ENCODE results near the gene USPL1.

- TF ChIP-seq CHD4 (IDR thresholded peaks at IDR 0.05; ENCODE audit: borderline replicate concordance): no peak
- TF ChIP-seq CTCF (IDR thresholded peaks at IDR 0.05): no peak
Measured at GRCh38 chr13:30633861-30634260, 16.1 kb downstream of the USPL1 start.

Measured in A549 (cell line).